ENCODE data around the gene IKBKG.
"Not testable (repeated sequence)": the region's sequence is repeated elsewhere in the genome, so short reads cannot be mapped to it uniquely, and the experiment has no call there.

IKBKG gene

GRCh38 chrX:154607976-154608375 is 60.6 kb downstream of the IKBKG start:
- DNase-seq = not testable (repeated sequence)

DNA sequence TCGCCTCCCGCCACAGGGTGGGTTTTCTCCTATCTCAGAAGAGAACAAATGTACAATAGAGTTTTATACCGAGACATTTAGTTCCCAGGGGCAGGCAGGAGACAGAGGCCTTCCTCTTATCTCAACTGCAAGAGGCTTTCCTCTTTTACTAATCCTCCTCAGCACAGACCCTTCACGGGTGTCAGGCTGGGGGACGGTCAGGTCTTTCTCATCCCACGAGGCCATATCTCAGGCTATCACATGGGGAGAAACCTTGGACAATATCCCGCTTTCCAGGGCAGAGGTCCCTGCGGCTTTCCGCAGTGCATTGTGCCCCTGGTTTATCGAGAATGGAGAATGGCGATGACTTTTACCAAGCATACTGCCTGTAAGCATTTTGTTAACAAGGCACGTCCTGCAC is 61.4 kb downstream of the IKBKG start:
- DNase-seq = not testable (repeated sequence)

GRCh38 chrX:154611146-154611545 is 63.7 kb downstream of the IKBKG start:
- DNase-seq = not testable (repeated sequence)

DNA sequence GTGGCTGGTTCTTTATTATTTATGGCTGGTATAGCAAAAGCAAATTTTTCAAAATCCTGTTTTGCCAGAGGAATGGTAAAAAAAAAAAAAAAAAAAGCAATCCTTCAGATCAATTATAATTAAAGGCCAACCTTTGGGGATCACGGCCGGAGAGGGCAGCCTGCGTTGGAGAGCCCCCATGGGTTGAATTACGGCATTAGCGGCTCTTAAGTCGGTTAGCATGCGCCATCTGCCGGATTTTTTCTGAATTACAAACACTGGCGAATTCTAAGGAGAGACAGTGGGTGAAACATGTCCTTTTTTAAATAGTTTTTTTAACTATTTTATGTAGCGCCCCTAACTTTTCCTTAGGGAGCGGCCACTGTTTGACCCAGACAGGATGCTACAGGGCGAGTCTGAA is 66.2 kb downstream of the IKBKG start:
- DNase-seq = not testable (repeated sequence)
